ENCODE measurements around the gene USP17L28. TPM values are rescaled to one million over a fixed set of nuclear protein-coding genes. Genes with fewer than 3 reads are reported as not detected.
"Not testable (repeated sequence)": the region's sequence is repeated elsewhere in the genome, so short reads cannot be mapped to it uniquely, and the experiment has no call there.

USP17L28 gene
- total RNA-seq = not detected in 2 replicates

DNA sequence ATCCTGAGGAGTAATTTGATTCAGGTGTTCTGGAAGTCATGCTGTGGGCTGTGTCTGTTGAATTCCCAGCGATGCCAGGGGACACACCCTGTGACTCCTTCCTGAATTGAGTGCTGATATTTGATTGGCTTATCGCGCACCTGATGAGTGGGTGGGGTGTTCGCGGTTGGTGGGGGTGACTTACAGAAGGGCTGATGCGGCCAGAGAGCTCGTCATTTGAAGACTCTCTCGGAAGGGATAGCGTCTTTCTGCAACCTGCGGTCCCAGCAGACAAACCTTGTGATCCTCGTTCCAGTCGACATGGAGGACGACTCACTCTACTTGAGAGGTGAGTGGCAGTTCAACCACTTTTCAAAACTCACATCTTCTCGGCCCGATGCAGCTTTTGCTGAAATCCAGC, at the start of gene USP17L28:
TSS of gene USP17L28 (plus strand) at position 301 of the 400 bp plus-strand sequence. CDS start at position 301, 0 bp downstream.
- not testable (repeated sequence) for DNase-seq (ENCODE audit: low read depth); H3K4me3 ChIP-seq (ENCODE audit: low read depth, low read length)

- not testable (repeated sequence) for DNase-seq (ENCODE audit: low read depth); H3K4me3 ChIP-seq (ENCODE audit: low read depth, low read length)
Observed at GRCh38 chr4:9324191-9324590, 24.5 kb upstream of the USP17L28 start.

DNA sequence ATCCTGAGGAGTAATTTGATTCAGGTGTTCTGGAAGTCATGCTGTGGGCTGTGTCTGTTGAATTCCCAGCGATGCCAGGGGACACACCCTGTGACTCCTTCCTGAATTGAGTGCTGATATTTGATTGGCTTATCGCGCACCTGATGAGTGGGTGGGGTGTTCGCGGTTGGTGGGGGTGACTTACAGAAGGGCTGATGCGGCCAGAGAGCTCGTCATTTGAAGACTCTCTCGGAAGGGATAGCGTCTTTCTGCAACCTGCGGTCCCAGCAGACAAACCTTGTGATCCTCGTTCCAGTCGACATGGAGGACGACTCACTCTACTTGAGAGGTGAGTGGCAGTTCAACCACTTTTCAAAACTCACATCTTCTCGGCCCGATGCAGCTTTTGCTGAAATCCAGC, 23.8 kb upstream of the USP17L28 start, which contains the start of gene USP17L24:
TSS of gene USP17L24 (plus strand) at position 301 of the 400 bp plus-strand sequence. CDS start at position 301, 0 bp downstream.
- not testable (repeated sequence) for DNase-seq (ENCODE audit: low read depth); H3K4me3 ChIP-seq (ENCODE audit: low read depth, low read length)

GRCh38 chr4:9329611-9330010, 19.1 kb upstream of the USP17L28 start, which contains the start of gene USP17L25:
USP17L25 (plus strand) TSS chr4:9329911; CDS start chr4:9329911, 0 bp downstream.
- not testable (repeated sequence) for DNase-seq (ENCODE audit: low read depth); H3K4me3 ChIP-seq (ENCODE audit: low read depth, low read length)

- not testable (repeated sequence) for H3K4me3 ChIP-seq (ENCODE audit: low read depth, low read length); DNase-seq (ENCODE audit: low read depth)
Observed at GRCh38 chr4:9334358-9334757, 14.3 kb upstream of the USP17L28 start, which contains the start of gene USP17L26. USP17L26 (plus strand) TSS chr4:9334658; CDS start chr4:9334658, 0 bp downstream.

DNA sequence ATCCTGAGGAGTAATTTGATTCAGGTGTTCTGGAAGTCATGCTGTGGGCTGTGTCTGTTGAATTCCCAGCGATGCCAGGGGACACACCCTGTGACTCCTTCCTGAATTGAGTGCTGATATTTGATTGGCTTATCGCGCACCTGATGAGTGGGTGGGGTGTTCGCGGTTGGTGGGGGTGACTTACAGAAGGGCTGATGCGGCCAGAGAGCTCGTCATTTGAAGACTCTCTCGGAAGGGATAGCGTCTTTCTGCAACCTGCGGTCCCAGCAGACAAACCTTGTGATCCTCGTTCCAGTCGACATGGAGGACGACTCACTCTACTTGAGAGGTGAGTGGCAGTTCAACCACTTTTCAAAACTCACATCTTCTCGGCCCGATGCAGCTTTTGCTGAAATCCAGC, 9.6 kb upstream of the USP17L28 start, which contains the start of gene USP17L5:
TSS of gene USP17L5 (plus strand) at position 301 of the 400 bp plus-strand sequence. CDS start at position 301, 0 bp downstream.
- not testable (repeated sequence) for H3K4me3 ChIP-seq (ENCODE audit: low read depth, low read length); DNase-seq (ENCODE audit: low read depth)

GRCh38 chr4:9343848-9344247, 4.8 kb upstream of the USP17L28 start, which contains the start of gene USP17L27:
USP17L27 (plus strand) TSS chr4:9344148; CDS start chr4:9344148, 0 bp downstream.
- not testable (repeated sequence) for DNase-seq (ENCODE audit: low read depth); H3K4me3 ChIP-seq (ENCODE audit: low read depth, low read length)

- DNase-seq (ENCODE audit: low read depth); H3K4me3 ChIP-seq (ENCODE audit: low read depth, low read length): not testable (repeated sequence)
Observed at GRCh38 chr4:9350866-9351265, 2.2 kb downstream of the USP17L28 start.

DNA sequence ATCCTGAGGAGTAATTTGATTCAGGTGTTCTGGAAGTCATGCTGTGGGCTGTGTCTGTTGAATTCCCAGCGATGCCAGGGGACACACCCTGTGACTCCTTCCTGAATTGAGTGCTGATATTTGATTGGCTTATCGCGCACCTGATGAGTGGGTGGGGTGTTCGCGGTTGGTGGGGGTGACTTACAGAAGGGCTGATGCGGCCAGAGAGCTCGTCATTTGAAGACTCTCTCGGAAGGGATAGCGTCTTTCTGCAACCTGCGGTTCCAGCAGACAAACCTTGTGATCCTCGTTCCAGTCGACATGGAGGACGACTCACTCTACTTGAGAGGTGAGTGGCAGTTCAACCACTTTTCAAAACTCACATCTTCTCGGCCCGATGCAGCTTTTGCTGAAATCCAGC, 4.6 kb downstream of the USP17L28 start, which contains the start of gene USP17L29:
TSS of gene USP17L29 (plus strand) at position 301 of the 400 bp plus-strand sequence. CDS start at position 301, 0 bp downstream.
- not testable (repeated sequence) for DNase-seq (ENCODE audit: low read depth); H3K4me3 ChIP-seq (ENCODE audit: low read depth, low read length)

GRCh38 chr4:9362829-9363228, 14.1 kb downstream of the USP17L28 start, which contains the start of gene USP17L30:
USP17L30 (plus strand) TSS chr4:9363129; CDS start chr4:9363129, 0 bp downstream.
- not testable (repeated sequence) for H3K4me3 ChIP-seq (ENCODE audit: low read depth, low read length); DNase-seq (ENCODE audit: low read depth)

GRCh38 chr4:9379881-9380280, 31.2 kb downstream of the USP17L28 start:
- not testable (repeated sequence) for H3K4me3 ChIP-seq (ENCODE audit: low read depth, low read length); DNase-seq (ENCODE audit: low read depth)

- H3K4me3 ChIP-seq (ENCODE audit: low read depth, low read length) = peak overlapping the region; percentile 37
- TF ChIP-seq, protein P1, sequence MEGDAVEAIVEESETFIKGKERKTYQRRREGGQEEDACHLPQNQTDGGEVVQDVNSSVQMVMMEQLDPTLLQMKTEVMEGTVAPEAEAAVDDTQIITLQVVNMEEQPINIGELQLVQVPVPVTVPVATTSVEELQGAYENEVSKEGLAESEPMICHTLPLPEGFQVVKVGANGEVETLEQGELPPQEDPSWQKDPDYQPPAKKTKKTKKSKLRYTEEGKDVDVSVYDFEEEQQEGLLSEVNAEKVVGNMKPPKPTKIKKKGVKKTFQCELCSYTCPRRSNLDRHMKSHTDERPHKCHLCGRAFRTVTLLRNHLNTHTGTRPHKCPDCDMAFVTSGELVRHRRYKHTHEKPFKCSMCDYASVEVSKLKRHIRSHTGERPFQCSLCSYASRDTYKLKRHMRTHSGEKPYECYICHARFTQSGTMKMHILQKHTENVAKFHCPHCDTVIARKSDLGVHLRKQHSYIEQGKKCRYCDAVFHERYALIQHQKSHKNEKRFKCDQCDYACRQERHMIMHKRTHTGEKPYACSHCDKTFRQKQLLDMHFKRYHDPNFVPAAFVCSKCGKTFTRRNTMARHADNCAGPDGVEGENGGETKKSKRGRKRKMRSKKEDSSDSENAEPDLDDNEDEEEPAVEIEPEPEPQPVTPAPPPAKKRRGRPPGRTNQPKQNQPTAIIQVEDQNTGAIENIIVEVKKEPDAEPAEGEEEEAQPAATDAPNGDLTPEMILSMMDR (IDR thresholded peaks at IDR 0.05; ENCODE audit: insufficient read depth, low read depth, low read length) = peak; percentile 35
- DNase-seq (ENCODE audit: low read depth) = not testable (repeated sequence)
Observed at GRCh38 chr4:9381012-9381534, 32.4 kb downstream of the USP17L28 start.

DNA sequence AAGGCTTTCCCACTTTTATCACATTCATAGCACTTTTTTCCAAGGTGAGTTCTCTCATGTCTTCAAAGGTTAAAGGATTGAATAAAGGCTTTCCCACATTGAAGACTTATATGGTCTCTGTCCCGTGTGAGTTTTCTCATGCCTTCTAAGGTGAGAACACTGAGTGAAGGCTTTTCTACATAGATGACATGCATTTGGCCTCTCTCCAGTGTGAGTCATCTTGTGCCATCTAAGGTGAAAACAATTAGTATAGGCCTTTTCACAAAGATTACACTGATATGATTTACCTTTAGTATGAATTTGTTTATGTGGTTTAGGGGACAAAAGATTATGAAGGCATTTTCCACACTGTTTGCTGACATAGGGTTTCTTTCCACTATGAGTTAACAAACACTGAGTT, 35.4 kb downstream of the USP17L28 start:
- no peak overlapping the region for H3K4me3 ChIP-seq (ENCODE audit: low read depth, low read length)
- TF ChIP-seq, protein P1 (IDR thresholded peaks at IDR 0.05; ENCODE audit: insufficient read depth, low read depth, low read length) = no peak
- DNase-seq (ENCODE audit: low read depth) = no peak

GRCh38 chr4:9389001-9389400, 40.3 kb downstream of the USP17L28 start:
- not testable (repeated sequence) for H3K4me3 ChIP-seq (ENCODE audit: low read depth, low read length); DNase-seq (ENCODE audit: low read depth)

Data from fibroblast of villous mesenchyme (primary cell).